ENCODE data around the gene MMP15. TPM values are rescaled to one million over a fixed set of nuclear protein-coding genes. Genes with fewer than 3 reads are reported as not detected.
"Not testable (repeated sequence)": the region's sequence is repeated elsewhere in the genome, so short reads cannot be mapped to it uniquely, and the experiment has no call there.

Gene MMP15
- total and polyA plus RNA-seq, 2 donors (not counting 3 experiments of a cell fraction or from before 2014, with no cell fraction given) = 12.6 to 16.0 TPM

- no peaks in the 10 kb centered on the region for H3K27me3 ChIP-seq (ENCODE audit: control insufficient read depth in 2 of 2, insufficient read depth in 2 of 2, low read length in 2 of 2)
- no peak overlapping the region for H3K4me2 ChIP-seq (ENCODE audit: insufficient read depth, low read length)
- FAIRE-seq (no peak), DNase-seq (ENCODE audit: low read depth, low spot score) (no peak)
- no peaks in the 10 kb centered on the region for H3K9me3 ChIP-seq (replicated peaks; ENCODE audit: control insufficient read depth, insufficient read depth, low read length)
- ChIA-PET CTCF (no interaction called here), POLR2A (no interaction called here)
- TF ChIP-seq EZH2 (IDR thresholded peaks at IDR 0.05; ENCODE audit: borderline replicate concordance, low read depth, low read length, severe bottlenecking) (no peak), JUN (IDR thresholded peaks at IDR 0.05; ENCODE audit: borderline replicate concordance, insufficient read depth, insufficient read length, low read depth) (no peak), MAX (IDR thresholded peaks at IDR 0.05; ENCODE audit: insufficient read depth, insufficient read length) (no peak)
- intact Hi-C loops (cut with micrococcal nuclease) = no loop called here
- H3K9me1 ChIP-seq (replicated peaks; ENCODE audit: control insufficient read depth, extremely low read depth, insufficient read depth, low read length) = no peaks in the 10 kb centered on the region
- no peak overlapping the region for H3K27ac ChIP-seq (ENCODE audit: insufficient read depth, low read depth, low read length)
- H3K4me1 ChIP-seq (ENCODE audit: control insufficient read depth, extremely low read depth, insufficient read depth, low read length) = peaks cover 15% of the 10 kb centered on the region
- no peak overlapping the region for H3K4me3 ChIP-seq (replicated peaks in 1 of 3; ENCODE audit: insufficient read depth in 1 of 3, low read depth in 1 of 3, low read length in 3 of 3)
- no peak overlapping the region for H3K9ac ChIP-seq (replicated peaks; ENCODE audit: extremely low read depth, insufficient read depth, low read length)
- dilution Hi-C loops (cut with MboI; ENCODE audit: extremely low pct_ligation_motif_present, low sequenced_read_pairs) = no loop called here
- no peak overlapping the region for H2AFZ ChIP-seq (ENCODE audit: low read depth, low read length)
- H3K36me3 ChIP-seq (ENCODE audit: control insufficient read depth in 2 of 2, extremely low read depth in 1 of 2, insufficient read depth in 2 of 2, low read length in 2 of 2) = no peaks in the 10 kb centered on the region
- no peaks in the 10 kb centered on the region for H4K20me1 ChIP-seq (replicated peaks; ENCODE audit: control insufficient read depth, extremely low read depth, insufficient read depth, low read length)
- H3K79me2 ChIP-seq (ENCODE audit: control insufficient read depth, insufficient read depth, low read length) = no peaks in the 10 kb centered on the region
- no TSS peak for BruUV-seq (replicated peaks)
These were observed 51.0 kb downstream of the MMP15 start for GRCh38 chr16:58076514-58076913.

- Histone ChIP-seq H3K4me3 (replicated peaks in 1 of 3; ENCODE audit: insufficient read depth in 1 of 3, low read depth in 1 of 3, low read length in 3 of 3) (no peak overlapping the region), H3K9me3 (replicated peaks; ENCODE audit: control insufficient read depth, insufficient read depth, low read length) (no peaks in the 10 kb centered on the region), H3K79me2 (ENCODE audit: control insufficient read depth, insufficient read depth, low read length) (no peaks in the 10 kb centered on the region), H3K4me1 (ENCODE audit: control insufficient read depth, extremely low read depth, insufficient read depth, low read length) (peaks cover 22% of the 10 kb centered on the region), H3K27me3 (ENCODE audit: control insufficient read depth in 2 of 2, insufficient read depth in 2 of 2, low read length in 2 of 2) (no peaks in the 10 kb centered on the region), H3K36me3 (ENCODE audit: control insufficient read depth in 2 of 2, extremely low read depth in 1 of 2, insufficient read depth in 2 of 2, low read length in 2 of 2) (no peaks in the 10 kb centered on the region), H3K9me1 (replicated peaks; ENCODE audit: control insufficient read depth, extremely low read depth, insufficient read depth, low read length) (no peaks in the 10 kb centered on the region), H4K20me1 (replicated peaks; ENCODE audit: control insufficient read depth, extremely low read depth, insufficient read depth, low read length) (no peaks in the 10 kb centered on the region), H2AFZ (ENCODE audit: low read depth, low read length) (no peak overlapping the region), H3K4me2 (ENCODE audit: insufficient read depth, low read length) (no peak overlapping the region), H3K9ac (replicated peaks; ENCODE audit: extremely low read depth, insufficient read depth, low read length) (no peak overlapping the region), H3K27ac (ENCODE audit: insufficient read depth, low read depth, low read length) (no peak overlapping the region)
- FAIRE-seq (no peak), DNase-seq (ENCODE audit: low read depth, low spot score) (no peak)
- dilution Hi-C loops (cut with MboI; ENCODE audit: extremely low pct_ligation_motif_present, low sequenced_read_pairs) = no loop called here
- ChIA-PET CTCF (interaction anchor here (1.2 to 1.3 kb wide), 2 partner anchors 15 to 28 kb away, joined by 3 to 4 read pairs; no protein-coding TSS in a partner anchor), POLR2A (no interaction called here)
- BruUV-seq (replicated peaks) = no TSS peak
- no peak for TF ChIP-seq MYC (IDR thresholded peaks at IDR 0.05; ENCODE audit: low read depth, low read length)
- no peak for TF ChIP-seq POLR2A (IDR thresholded peaks at IDR 0.05; ENCODE audit: low read depth, low read length)
- intact Hi-C loops (cut with micrococcal nuclease) = no loop called here
These were observed 52.2 kb downstream of the MMP15 start for GRCh38 chr16:58077796-58078195.

DNA sequence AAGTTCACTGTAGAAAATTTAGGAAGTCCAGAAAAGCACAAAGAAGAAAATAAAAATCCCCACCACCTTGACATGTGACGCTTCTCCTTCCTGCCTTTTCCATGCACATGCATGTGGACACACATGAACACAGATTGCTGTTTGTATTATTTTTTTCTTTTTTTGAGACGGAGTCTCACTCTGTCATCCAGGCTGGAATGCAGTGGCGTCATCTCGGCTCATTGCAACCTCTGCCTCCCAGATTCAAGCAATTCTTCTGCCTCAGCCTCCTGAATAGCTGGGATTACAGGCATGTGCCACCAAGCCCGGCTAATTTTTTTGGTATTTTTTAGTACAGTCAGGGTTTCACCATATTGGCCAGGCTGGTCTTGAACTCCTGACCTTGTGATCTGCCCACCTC, 55.1 kb downstream of the MMP15 start:
- H3K4me2 ChIP-seq (ENCODE audit: insufficient read depth, low read length); H3K9me3 ChIP-seq (replicated peaks; ENCODE audit: control insufficient read depth, insufficient read depth, low read length); H3K9ac ChIP-seq (replicated peaks; ENCODE audit: extremely low read depth, insufficient read depth, low read length); H3K79me2 ChIP-seq (ENCODE audit: control insufficient read depth, insufficient read depth, low read length); CTCF ChIA-PET; H2AFZ ChIP-seq (ENCODE audit: low read depth, low read length); DNase-seq (ENCODE audit: low read depth, low spot score); H3K4me3 ChIP-seq (replicated peaks in 1 of 3; ENCODE audit: insufficient read depth in 1 of 3, low read depth in 1 of 3, low read length in 3 of 3); H3K36me3 ChIP-seq (ENCODE audit: control insufficient read depth in 2 of 2, extremely low read depth in 1 of 2, insufficient read depth in 2 of 2, low read length in 2 of 2); dilution Hi-C loops (cut with MboI; ENCODE audit: extremely low pct_ligation_motif_present, low sequenced_read_pairs); H4K20me1 ChIP-seq (replicated peaks; ENCODE audit: control insufficient read depth, extremely low read depth, insufficient read depth, low read length); BruUV-seq (replicated peaks); POLR2A ChIA-PET; FAIRE-seq; H3K9me1 ChIP-seq (replicated peaks; ENCODE audit: control insufficient read depth, extremely low read depth, insufficient read depth, low read length); H3K27ac ChIP-seq (ENCODE audit: insufficient read depth, low read depth, low read length); H3K27me3 ChIP-seq (ENCODE audit: control insufficient read depth in 2 of 2, insufficient read depth in 2 of 2, low read length in 2 of 2): not testable (repeated sequence)
- intact Hi-C loops (cut with micrococcal nuclease) = loop anchor here (1.0 to 2.0 kb wide), 3 partner anchors 18 to 54 kb away; no protein-coding TSS in a partner anchor
- peaks cover 22% of the 10 kb centered on the region for H3K4me1 ChIP-seq (ENCODE audit: control insufficient read depth, extremely low read depth, insufficient read depth, low read length)

Data from endothelial cell of umbilical vein (primary cell).